ENCODE results near the gene GPR55.

GPR55 gene

GRCh38 chr2:230920167-230920566 lies 4.9 kb downstream of the GPR55 start:
- H3K4me3 ChIP-seq (ENCODE audit: low read length): no peak overlapping the region
- no peak for TF ChIP-seq CTCF (conservative IDR thresholded peaks at IDR 0.05; ENCODE audit: low read length)
- no peak for DNase-seq (ENCODE audit: low read depth)

- DNase-seq (ENCODE audit: low read depth): no peak
- H3K4me3 ChIP-seq (ENCODE audit: low read length): no peak overlapping the region
- TF ChIP-seq CTCF (conservative IDR thresholded peaks at IDR 0.05; ENCODE audit: low read length): no peak
Observed at GRCh38 chr2:230919681-230920080, 5.4 kb downstream of the GPR55 start.

- H3K4me3 ChIP-seq (ENCODE audit: low read length): no peak overlapping the region
- TF ChIP-seq CTCF (conservative IDR thresholded peaks at IDR 0.05; ENCODE audit: low read length): no peak
- DNase-seq (ENCODE audit: low read depth): no peak
Observed at GRCh38 chr2:230919240-230919639, 5.8 kb downstream of the GPR55 start.

GRCh38 chr2:230916218-230916617 lies 8.8 kb downstream of the GPR55 start:
- no peak overlapping the region for H3K4me3 ChIP-seq (ENCODE audit: low read length)
- TF ChIP-seq CTCF (conservative IDR thresholded peaks at IDR 0.05; ENCODE audit: low read length): no peak
- DNase-seq (ENCODE audit: low read depth): no peak

GRCh38 chr2:230915319-230915718 lies 9.7 kb downstream of the GPR55 start:
- TF ChIP-seq CTCF (conservative IDR thresholded peaks at IDR 0.05; ENCODE audit: low read length): no peak
- H3K4me3 ChIP-seq (ENCODE audit: low read length): no peak overlapping the region
- DNase-seq (ENCODE audit: low read depth): no peak

GRCh38 chr2:230914886-230915285 lies 10.2 kb downstream of the GPR55 start:
- no peak for TF ChIP-seq CTCF (conservative IDR thresholded peaks at IDR 0.05; ENCODE audit: low read length)
- H3K4me3 ChIP-seq (ENCODE audit: low read length): no peak overlapping the region
- no peak for DNase-seq (ENCODE audit: low read depth)

- peak; percentile 27 for TF ChIP-seq CTCF (conservative IDR thresholded peaks at IDR 0.05; ENCODE audit: low read length)
- no peak overlapping the region for H3K4me3 ChIP-seq (ENCODE audit: low read length)
- peak; percentile 4 for DNase-seq (ENCODE audit: low read depth)
Observed at GRCh38 chr2:230913406-230914143, 11.5 kb downstream of the GPR55 start.
